Measurements from ENCODE around the gene L3MBTL4.

L3MBTL4 gene

DNA sequence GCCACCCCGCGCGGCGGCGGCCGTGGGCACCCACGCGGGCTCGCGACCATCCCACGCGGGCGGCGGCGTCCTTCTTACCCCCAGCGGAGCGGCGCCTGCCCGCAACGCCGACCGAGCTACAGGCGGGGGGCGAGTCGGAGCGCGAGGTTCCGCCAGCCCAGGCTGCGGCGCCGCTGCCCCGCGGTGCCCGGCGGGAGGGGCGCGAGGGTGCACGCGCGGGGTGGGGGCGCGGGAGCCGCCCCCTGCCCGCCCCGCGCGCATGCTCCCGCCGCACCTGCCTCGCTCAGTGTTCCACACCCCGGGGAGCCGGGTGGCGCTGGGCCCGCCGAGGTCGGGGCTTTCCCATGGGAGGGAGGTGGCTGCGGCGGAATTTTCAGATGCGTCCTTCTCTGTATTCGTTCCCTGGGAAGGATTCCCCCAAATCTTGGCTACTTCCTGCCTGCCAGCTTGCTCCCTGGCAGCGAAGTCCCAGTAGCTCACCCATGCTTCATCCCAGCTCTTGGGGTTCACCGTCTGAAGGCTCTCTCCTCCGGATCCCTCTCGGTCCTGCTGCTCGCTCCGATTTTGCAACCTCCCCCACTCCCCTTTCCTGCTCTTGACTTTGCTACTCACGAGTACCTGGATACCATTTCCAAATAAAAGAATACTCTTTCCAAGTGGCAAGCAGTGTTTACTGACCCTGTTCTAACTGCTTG lies at the start of gene L3MBTL4:
TSS of gene L3MBTL4 (minus strand) at position 189 of the 695 bp plus-strand sequence. CDS start 103,286 bp downstream, outside the sequence.
- no peak for TF ChIP-seq TEAD4 (IDR thresholded peaks at IDR 0.05)
- TF ChIP-seq EGR1 (IDR thresholded peaks at IDR 0.05), result no peak
- TF ChIP-seq MAX (IDR thresholded peaks at IDR 0.05), result no peak
- no peak for TF ChIP-seq TCF12 (IDR thresholded peaks at IDR 0.05; ENCODE audit: low read depth)
- no peak for TF ChIP-seq ZBTB7A (IDR thresholded peaks at IDR 0.05; ENCODE audit: low read depth)
- TF ChIP-seq YY1 (IDR thresholded peaks at IDR 0.05; ENCODE audit: low read depth), result no peak
- TF ChIP-seq EP300 (IDR thresholded peaks at IDR 0.05; ENCODE audit: borderline replicate concordance), result no peak

- TF ChIP-seq EP300 (IDR thresholded peaks at IDR 0.05; ENCODE audit: borderline replicate concordance) (no peak), TEAD4 (IDR thresholded peaks at IDR 0.05) (no peak), MAX (IDR thresholded peaks at IDR 0.05) (no peak), CREB1 (IDR thresholded peaks at IDR 0.05; ENCODE audit: low read depth) (no peak)
- TF ChIP-seq, protein P1, sequence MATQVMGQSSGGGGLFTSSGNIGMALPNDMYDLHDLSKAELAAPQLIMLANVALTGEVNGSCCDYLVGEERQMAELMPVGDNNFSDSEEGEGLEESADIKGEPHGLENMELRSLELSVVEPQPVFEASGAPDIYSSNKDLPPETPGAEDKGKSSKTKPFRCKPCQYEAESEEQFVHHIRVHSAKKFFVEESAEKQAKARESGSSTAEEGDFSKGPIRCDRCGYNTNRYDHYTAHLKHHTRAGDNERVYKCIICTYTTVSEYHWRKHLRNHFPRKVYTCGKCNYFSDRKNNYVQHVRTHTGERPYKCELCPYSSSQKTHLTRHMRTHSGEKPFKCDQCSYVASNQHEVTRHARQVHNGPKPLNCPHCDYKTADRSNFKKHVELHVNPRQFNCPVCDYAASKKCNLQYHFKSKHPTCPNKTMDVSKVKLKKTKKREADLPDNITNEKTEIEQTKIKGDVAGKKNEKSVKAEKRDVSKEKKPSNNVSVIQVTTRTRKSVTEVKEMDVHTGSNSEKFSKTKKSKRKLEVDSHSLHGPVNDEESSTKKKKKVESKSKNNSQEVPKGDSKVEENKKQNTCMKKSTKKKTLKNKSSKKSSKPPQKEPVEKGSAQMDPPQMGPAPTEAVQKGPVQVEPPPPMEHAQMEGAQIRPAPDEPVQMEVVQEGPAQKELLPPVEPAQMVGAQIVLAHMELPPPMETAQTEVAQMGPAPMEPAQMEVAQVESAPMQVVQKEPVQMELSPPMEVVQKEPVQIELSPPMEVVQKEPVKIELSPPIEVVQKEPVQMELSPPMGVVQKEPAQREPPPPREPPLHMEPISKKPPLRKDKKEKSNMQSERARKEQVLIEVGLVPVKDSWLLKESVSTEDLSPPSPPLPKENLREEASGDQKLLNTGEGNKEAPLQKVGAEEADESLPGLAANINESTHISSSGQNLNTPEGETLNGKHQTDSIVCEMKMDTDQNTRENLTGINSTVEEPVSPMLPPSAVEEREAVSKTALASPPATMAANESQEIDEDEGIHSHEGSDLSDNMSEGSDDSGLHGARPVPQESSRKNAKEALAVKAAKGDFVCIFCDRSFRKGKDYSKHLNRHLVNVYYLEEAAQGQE (IDR thresholded peaks at IDR 0.05; ENCODE audit: low read depth), result no peak
These were observed 37.5 kb upstream of the L3MBTL4 start for GRCh38 chr18:6452194-6452593.

DNA sequence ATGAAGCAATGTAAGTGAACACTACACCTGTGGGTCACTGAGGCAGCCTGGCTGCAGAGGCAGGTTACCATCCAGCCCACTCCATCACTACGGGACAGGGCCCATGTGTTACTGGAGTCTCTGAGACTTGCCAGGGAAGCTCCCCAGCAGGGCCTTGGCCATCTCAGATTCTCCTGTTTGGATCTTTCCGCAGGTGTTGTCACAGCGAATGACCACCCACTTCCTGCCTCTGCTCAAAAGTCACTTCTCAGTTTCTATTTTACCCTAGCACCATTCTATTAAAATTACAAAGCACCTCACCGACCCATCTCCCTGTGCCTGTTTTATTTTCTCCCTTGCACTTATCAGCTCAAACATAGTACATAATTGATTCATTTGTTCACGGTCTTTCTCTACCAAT lies 34.5 kb upstream of the L3MBTL4 start:
- no peak for TF ChIP-seq RAD21 (IDR thresholded peaks at IDR 0.05; ENCODE audit: low read depth)

GRCh38 chr18:6444466-6445228 lies 29.9 kb upstream of the L3MBTL4 start:
- TF ChIP-seq, protein P1 (IDR thresholded peaks at IDR 0.05; ENCODE audit: low read depth), result no peak
- TF ChIP-seq CREB1 (IDR thresholded peaks at IDR 0.05; ENCODE audit: low read depth) (no peak), FOXM1 (IDR thresholded peaks at IDR 0.05; ENCODE audit: borderline replicate concordance, low read depth) (no peak), CEBPB (IDR thresholded peaks at IDR 0.05) (no peak), NFIC (IDR thresholded peaks at IDR 0.05) (no peak), TEAD4 (IDR thresholded peaks at IDR 0.05) (no peak), YY1 (IDR thresholded peaks at IDR 0.05; ENCODE audit: low read depth) (no peak), MAX (IDR thresholded peaks at IDR 0.05) (no peak), TCF12 (IDR thresholded peaks at IDR 0.05; ENCODE audit: low read depth) (no peak), RAD21 (IDR thresholded peaks at IDR 0.05; ENCODE audit: low read depth) (no peak), TAF1 (IDR thresholded peaks at IDR 0.05; ENCODE audit: low read depth) (no peak), EP300 (IDR thresholded peaks at IDR 0.05; ENCODE audit: borderline replicate concordance) (no peak), EGR1 (IDR thresholded peaks at IDR 0.05) (no peak), ZBTB7A (IDR thresholded peaks at IDR 0.05; ENCODE audit: low read depth) (no peak)
- TF ChIP-seq, protein P2, sequence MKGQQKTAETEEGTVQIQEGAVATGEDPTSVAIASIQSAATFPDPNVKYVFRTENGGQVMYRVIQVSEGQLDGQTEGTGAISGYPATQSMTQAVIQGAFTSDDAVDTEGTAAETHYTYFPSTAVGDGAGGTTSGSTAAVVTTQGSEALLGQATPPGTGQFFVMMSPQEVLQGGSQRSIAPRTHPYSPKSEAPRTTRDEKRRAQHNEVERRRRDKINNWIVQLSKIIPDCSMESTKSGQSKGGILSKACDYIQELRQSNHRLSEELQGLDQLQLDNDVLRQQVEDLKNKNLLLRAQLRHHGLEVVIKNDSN (IDR thresholded peaks at IDR 0.05), result no peak

DNA sequence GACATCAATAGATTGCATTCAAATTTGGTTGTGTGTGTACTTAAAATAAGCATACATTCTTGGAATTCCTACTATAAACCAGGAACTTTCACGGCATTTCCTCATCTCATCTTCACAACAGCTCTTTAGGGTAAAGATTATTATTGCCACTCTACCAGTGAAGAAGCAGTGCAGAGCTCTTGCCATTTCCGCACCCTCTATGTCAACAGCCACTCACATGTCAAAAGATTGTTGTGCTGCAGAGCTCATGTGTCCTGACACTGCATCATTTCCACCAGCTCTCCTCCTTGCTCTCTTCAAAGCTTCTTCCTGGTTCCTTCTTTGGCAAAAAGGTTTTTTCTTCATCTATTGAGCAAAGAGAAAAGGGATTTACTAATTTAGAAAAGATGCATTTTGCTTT lies 26.5 kb upstream of the L3MBTL4 start:
- TF ChIP-seq, protein P1 (IDR thresholded peaks at IDR 0.05; ENCODE audit: low read depth), result no peak
- TF ChIP-seq TCF12 (IDR thresholded peaks at IDR 0.05; ENCODE audit: low read depth) (no peak), TEAD4 (IDR thresholded peaks at IDR 0.05) (no peak), MAX (IDR thresholded peaks at IDR 0.05) (no peak), TAF1 (IDR thresholded peaks at IDR 0.05; ENCODE audit: low read depth) (no peak), RAD21 (IDR thresholded peaks at IDR 0.05; ENCODE audit: low read depth) (no peak), ZBTB7A (IDR thresholded peaks at IDR 0.05; ENCODE audit: low read depth) (no peak), CEBPB (IDR thresholded peaks at IDR 0.05) (no peak), NFIC (IDR thresholded peaks at IDR 0.05) (no peak), FOXM1 (IDR thresholded peaks at IDR 0.05; ENCODE audit: borderline replicate concordance, low read depth) (no peak), EP300 (IDR thresholded peaks at IDR 0.05; ENCODE audit: borderline replicate concordance) (no peak), EGR1 (IDR thresholded peaks at IDR 0.05) (no peak), YY1 (IDR thresholded peaks at IDR 0.05; ENCODE audit: low read depth) (no peak), CREB1 (IDR thresholded peaks at IDR 0.05; ENCODE audit: low read depth) (no peak)
- TF ChIP-seq, protein P2 (IDR thresholded peaks at IDR 0.05), result no peak
